Naive B cell (primary cell): Measurements from ENCODE around the gene AKNA. TPM values are rescaled to one million over a fixed set of nuclear protein-coding genes. Genes with fewer than 3 reads are reported as not detected.

Experiments used
- ATAC-seq, 2 donors: fragments of 150-1000 bp; cut with Tn5 transposase; 2 replicates each; pipeline ENCODE4 v1.10.0; 2021; ENCODE audit warnings: low read depth in 2 of 2, mild to moderate bottlenecking in 2 of 2, moderate library complexity in 2 of 2
- DNase-seq: peaks from one replicate; pipeline ENCODE4 v3.0.0; 2022
- H3K27ac Mint-ChIP-seq, 6 donors: one replicate each; pipeline ENCODE4 v1.8.0; 2020 to 2022; ENCODE audit warnings: mild to moderate bottlenecking in 6 of 6, mixed read lengths in 6 of 6, moderate library complexity in 5 of 6, inconsistent platforms in 2 of 6
- H3K27me3 Mint-ChIP-seq, 3 donors: one replicate each; pipeline ENCODE4 v1.8.0; 2021 to 2022; ENCODE audit warnings: mixed read lengths in 3 of 3, mild to moderate bottlenecking in 1 of 3
- H3K36me3 Mint-ChIP-seq, 2 donors: one replicate each; pipeline ENCODE4 v1.8.0; 2020 to 2022; ENCODE audit warnings: mixed read lengths in 2 of 2, inconsistent platforms in 1 of 2, mild to moderate bottlenecking in 1 of 2
- H3K4me1 Mint-ChIP-seq, 3 donors: one replicate each; pipeline ENCODE4 v1.8.0; 2020 to 2022; ENCODE audit warnings: mixed read lengths in 3 of 3, inconsistent platforms in 1 of 3, mild to moderate bottlenecking in 1 of 3, moderate library complexity in 1 of 3
- H3K4me3 Mint-ChIP-seq, 8 donors: one replicate each; pipeline ENCODE4 v1.8.0; 2020 to 2022; ENCODE audit warnings: mild to moderate bottlenecking in 8 of 8, mixed read lengths in 8 of 8, moderate library complexity in 8 of 8, inconsistent platforms in 2 of 8
- H3K9me3 Mint-ChIP-seq, 7 donors: one replicate each; pipeline ENCODE4 v1.8.0; 2020 to 2022; ENCODE audit warnings: mixed read lengths in 7 of 7, mild to moderate bottlenecking in 5 of 7, inconsistent platforms in 2 of 7, moderate library complexity in 1 of 7
- polyA plus RNA-seq, 6 donors: library from polyadenylated mRNA; unstranded; fragments of 300-500 nt; fragmentation: Illumina TruSeq; gene quantifications; one replicate each; pipeline ENCODE4 v1.2.3, GENCODE V29; 2021; ENCODE audit warnings: low read depth in 6 of 6

Gene AKNA
- polyA plus RNA-seq, 6 donors from 2014 or later = 0.78 to 34.1 (median 13.7) TPM

- no peak overlapping the region for H3K27ac Mint-ChIP-seq
- peaks cover 0 to 6% of the 10 kb centered on the region in 2 donors for H3K36me3 Mint-ChIP-seq
- no peak overlapping the region for H3K4me3 Mint-ChIP-seq
- H3K9me3 Mint-ChIP-seq = peaks cover 0 to 6% (median 4%) of the 10 kb centered on the region in 7 donors
- DNase-seq = no peak
- no peak for ATAC-seq
- no peaks in the 10 kb centered on the region for H3K4me1 Mint-ChIP-seq
- peaks cover 0 to 14% (median 12%) of the 10 kb centered on the region in 3 donors for H3K27me3 Mint-ChIP-seq
These were observed 69.4 kb downstream of the AKNA start for GRCh38 chr9:114318416-114318815.

DNA sequence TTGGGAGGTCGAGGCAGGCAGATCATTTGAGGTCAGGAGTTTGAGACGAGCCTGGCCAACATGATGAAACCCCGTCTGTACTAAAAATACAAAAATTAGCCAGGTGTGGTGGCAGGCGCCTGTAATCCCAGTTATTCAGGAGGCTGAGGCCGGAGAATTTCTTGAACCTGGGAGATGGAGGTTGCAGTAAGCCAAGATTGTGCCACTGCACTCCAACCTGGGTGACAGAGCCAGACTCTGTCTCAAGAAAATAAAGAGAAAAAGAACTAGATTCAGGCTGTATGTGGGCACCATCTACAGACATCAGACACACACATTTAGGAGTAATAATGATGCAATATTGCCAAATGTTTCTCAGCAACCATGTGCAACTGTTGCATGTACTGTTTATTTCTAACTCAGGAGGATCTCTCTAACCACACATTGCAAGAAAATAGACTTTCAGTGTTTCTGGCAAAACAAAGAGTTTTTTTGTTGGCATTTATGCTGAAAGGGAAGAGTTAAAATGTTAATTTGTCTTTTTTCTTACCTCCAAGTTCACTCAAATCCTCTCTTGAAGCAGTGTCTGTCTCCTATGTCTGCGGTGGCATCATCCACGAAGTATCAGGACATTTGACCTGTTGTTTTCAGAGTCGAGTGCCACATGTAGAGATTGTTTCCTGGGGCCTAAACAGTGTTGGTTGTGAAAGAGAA lies 70.0 kb downstream of the AKNA start:
- ATAC-seq = no peak
- Mint-ChIP-seq H3K27ac (no peak overlapping the region), H3K36me3 (peaks cover 0 to 6% of the 10 kb centered on the region in 2 donors), H3K9me3 (peaks cover 0 to 6% (median 4%) of the 10 kb centered on the region in 7 donors), H3K4me3 (no peak overlapping the region), H3K4me1 (no peaks in the 10 kb centered on the region), H3K27me3 (peaks cover 0 to 14% (median 12%) of the 10 kb centered on the region in 3 donors)
- DNase-seq = no peak

DNA sequence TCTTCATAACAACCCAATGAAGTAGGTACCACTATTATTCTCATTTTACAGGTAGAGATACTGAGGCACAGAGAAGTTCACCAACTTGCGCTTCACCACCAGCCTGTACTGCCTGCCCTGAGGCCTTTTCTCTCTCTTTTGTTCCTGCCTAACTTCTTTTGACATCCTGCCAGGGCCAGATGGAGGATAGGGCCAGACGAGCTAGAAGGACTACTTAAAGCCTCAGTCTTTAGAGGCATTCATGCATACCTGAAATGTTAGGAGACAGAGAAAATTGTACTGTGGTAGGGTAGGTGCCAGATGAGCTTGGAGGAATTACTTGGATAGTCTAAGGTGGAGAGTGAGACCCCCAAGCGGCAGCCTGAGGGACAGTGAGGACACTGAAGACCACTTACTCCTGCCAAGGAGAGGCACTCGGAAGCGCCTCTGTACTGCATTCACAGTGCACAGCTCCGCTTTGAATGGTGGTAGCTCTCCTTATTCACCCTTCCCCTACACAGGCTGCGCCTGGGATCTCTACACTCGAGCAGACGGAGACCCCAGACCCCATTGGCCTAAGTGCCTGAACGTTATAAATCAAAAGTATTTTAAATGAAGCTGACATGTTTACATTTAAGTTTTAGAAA lies 71.1 kb downstream of the AKNA start:
- H3K4me3 Mint-ChIP-seq = no peak overlapping the region
- no peak for ATAC-seq
- peaks cover 0 to 14% (median 12%) of the 10 kb centered on the region in 3 donors for H3K27me3 Mint-ChIP-seq

GRCh38 chr9:114315723-114316363 lies 71.9 kb downstream of the AKNA start:
- ATAC-seq (no peak), DNase-seq (no peak)
- H3K27ac Mint-ChIP-seq = no peak overlapping the region
- peaks cover 0 to 6% (median 4%) of the 10 kb centered on the region in 7 donors for H3K9me3 Mint-ChIP-seq
- H3K27me3 Mint-ChIP-seq = peaks cover 0 to 14% (median 12%) of the 10 kb centered on the region in 3 donors
- no peak overlapping the region for H3K4me3 Mint-ChIP-seq
- H3K36me3 Mint-ChIP-seq = peaks cover 0 to 6% of the 10 kb centered on the region in 2 donors
- H3K4me1 Mint-ChIP-seq = no peaks in the 10 kb centered on the region

More for the DNA sequence above, 71.1 kb downstream of the AKNA start:
- no peak overlapping the region for H3K27ac Mint-ChIP-seq
- H3K36me3 Mint-ChIP-seq = peaks cover 0 to 6% of the 10 kb centered on the region in 2 donors
- DNase-seq = no peak
- no peaks in the 10 kb centered on the region for H3K4me1 Mint-ChIP-seq
- peaks cover 0 to 6% (median 4%) of the 10 kb centered on the region in 7 donors for H3K9me3 Mint-ChIP-seq

DNA sequence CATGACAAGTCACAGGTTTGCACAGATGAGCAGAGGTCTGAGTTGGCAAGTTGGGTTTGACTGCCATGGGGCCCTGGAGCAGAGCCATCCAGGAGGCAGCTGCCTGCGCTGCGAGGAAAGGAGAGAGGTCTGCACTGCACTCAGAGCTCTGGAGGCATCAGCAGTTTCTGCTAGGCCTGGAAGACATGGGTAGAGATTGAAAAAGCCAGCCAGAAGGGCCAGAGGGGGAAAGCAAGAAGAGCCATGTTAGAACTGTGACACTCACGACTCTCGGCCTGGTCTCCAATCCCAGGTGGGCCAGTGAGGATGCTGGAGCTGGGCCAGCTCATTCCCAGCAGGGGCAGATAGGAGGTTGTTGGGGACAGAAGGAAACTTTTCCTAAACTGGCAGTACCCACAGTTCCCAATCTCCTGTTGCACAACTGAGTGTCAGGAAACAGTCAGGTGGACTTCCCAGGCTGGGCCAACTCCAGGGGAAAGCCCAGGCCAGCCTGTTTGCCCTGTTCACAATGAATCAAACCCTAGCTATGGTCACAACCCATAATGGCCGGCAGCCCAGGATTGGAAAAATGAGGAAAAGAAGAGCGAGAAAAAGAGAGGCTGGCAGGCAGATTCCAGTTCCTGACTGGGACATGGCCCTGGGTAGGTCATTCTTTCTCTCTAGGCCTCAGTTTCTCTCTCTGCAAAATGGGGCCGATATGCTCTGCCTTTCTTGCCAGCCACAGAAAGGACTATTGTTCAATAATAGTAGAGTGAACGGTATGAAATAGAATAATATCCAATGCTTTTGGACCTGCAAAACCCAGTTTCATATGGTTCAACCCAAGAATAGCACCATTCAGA lies 72.7 kb downstream of the AKNA start:
- H3K27me3 Mint-ChIP-seq = peaks cover 0 to 14% (median 12%) of the 10 kb centered on the region in 3 donors
- H3K27ac Mint-ChIP-seq = peak overlapping the region in 2 of 6 donors; percentile 25 to 52
- peaks cover 0 to 6% of the 10 kb centered on the region in 2 donors for H3K36me3 Mint-ChIP-seq
- H3K9me3 Mint-ChIP-seq = peaks cover 0 to 6% (median 4%) of the 10 kb centered on the region in 7 donors
- no peak for DNase-seq
- no peaks in the 10 kb centered on the region for H3K4me1 Mint-ChIP-seq
- no peak for ATAC-seq
- no peak overlapping the region for H3K4me3 Mint-ChIP-seq

- Mint-ChIP-seq H3K4me3 (no peak overlapping the region), H3K27ac (peak overlapping the region in 1 of 6 donors; percentile 15), H3K9me3 (peaks cover 0 to 6% (median 4%) of the 10 kb centered on the region in 7 donors), H3K36me3 (peaks cover 0 to 6% of the 10 kb centered on the region in 2 donors), H3K27me3 (peaks cover 0 to 11% (median 10%) of the 10 kb centered on the region in 3 donors), H3K4me1 (no peaks in the 10 kb centered on the region)
- ATAC-seq = no peak
- DNase-seq = no peak
These were observed 73.4 kb downstream of the AKNA start for GRCh38 chr9:114314256-114314867.

DNA sequence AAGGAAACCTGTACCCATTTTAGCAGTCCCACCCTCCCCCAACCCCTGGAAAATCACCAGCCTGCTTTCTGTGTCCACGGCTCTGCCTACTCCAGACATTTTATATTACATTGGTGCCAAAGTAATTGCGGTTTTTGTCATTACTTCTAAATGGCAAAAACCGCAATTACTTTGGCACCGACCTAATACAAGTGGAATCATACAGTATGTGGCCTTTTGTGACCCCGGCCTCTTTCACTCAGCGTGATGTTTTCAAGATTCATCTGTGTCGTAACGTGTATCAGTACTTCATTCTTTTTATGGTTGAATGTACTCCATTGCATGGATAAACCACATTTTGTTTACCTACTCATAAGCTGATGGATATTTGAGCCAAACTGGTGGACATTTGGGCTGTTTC lies 74.6 kb downstream of the AKNA start:
- DNase-seq = no peak
- H3K27me3 Mint-ChIP-seq = peaks cover 0 to 4% (median 0%) of the 10 kb centered on the region in 3 donors
- no peak for ATAC-seq
- H3K9me3 Mint-ChIP-seq = peaks cover 0 to 6% (median 4%) of the 10 kb centered on the region in 7 donors
- no peak overlapping the region for H3K4me3 Mint-ChIP-seq
- peaks cover 0 to 6% of the 10 kb centered on the region in 2 donors for H3K36me3 Mint-ChIP-seq
- H3K4me1 Mint-ChIP-seq = no peaks in the 10 kb centered on the region
- H3K27ac Mint-ChIP-seq = no peak overlapping the region

- Mint-ChIP-seq H3K27me3 (peaks cover 0 to 4% (median 0%) of the 10 kb centered on the region in 3 donors), H3K36me3 (peaks cover 0 to 6% of the 10 kb centered on the region in 2 donors), H3K27ac (no peak overlapping the region), H3K4me1 (no peaks in the 10 kb centered on the region), H3K4me3 (no peak overlapping the region), H3K9me3 (peaks cover 0 to 6% (median 4%) of the 10 kb centered on the region in 7 donors)
- ATAC-seq (no peak), DNase-seq (no peak)
These were observed 75.3 kb downstream of the AKNA start for GRCh38 chr9:114312513-114312875.

GRCh38 chr9:114311571-114312512 lies 75.9 kb downstream of the AKNA start:
- Mint-ChIP-seq H3K36me3 (peaks cover 0 to 6% of the 10 kb centered on the region in 2 donors), H3K27me3 (peaks cover 0 to 5% (median 0%) of the 10 kb centered on the region in 3 donors), H3K4me3 (no peak overlapping the region), H3K9me3 (peaks cover 0 to 6% (median 4%) of the 10 kb centered on the region in 7 donors), H3K4me1 (no peaks in the 10 kb centered on the region), H3K27ac (no peak overlapping the region)
- no peak for ATAC-seq
- DNase-seq = no peak

GRCh38 chr9:114310471-114311450 lies 77.0 kb downstream of the AKNA start:
- H3K4me1 Mint-ChIP-seq = peaks cover under 1 to 6% (median 6%) of the 10 kb centered on the region in 3 donors
- H3K4me3 Mint-ChIP-seq = no peak overlapping the region
- H3K27me3 Mint-ChIP-seq = peaks cover 0 to 9% (median 5%) of the 10 kb centered on the region in 3 donors
- peaks cover 0 to 6% (median 4%) of the 10 kb centered on the region in 7 donors for H3K9me3 Mint-ChIP-seq
- H3K36me3 Mint-ChIP-seq = peaks cover 0 to 6% of the 10 kb centered on the region in 2 donors
- no peak for ATAC-seq
- no peak for DNase-seq
- peak overlapping the region in 1 of 6 donors; percentile 66 for H3K27ac Mint-ChIP-seq

DNA sequence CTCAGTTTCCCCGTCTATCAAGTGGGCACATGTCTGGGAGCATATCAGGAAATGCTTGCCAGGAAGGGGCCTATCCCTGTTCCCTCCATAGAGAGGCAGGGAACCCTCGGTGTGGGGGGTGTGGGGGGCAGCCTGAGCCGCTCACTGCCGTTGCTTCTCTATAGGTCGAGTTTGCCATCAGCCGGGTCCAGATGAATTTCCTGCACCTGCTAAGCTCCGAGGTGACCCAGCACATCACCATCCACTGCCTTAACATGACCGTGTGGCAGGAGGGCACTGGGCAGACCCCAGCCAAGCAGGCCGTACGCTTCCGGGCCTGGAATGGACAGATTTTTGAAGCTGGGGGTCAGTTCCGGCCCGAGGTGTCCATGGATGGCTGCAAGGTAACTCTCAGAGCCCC lies 78.7 kb downstream of the AKNA start:
- H3K9me3 Mint-ChIP-seq = no peaks in the 10 kb centered on the region
- ATAC-seq (no peak), DNase-seq (no peak)
- H3K36me3 Mint-ChIP-seq = no peaks in the 10 kb centered on the region
- H3K27me3 Mint-ChIP-seq = peaks cover 3 to 14% (median 13%) of the 10 kb centered on the region in 3 donors
- H3K27ac Mint-ChIP-seq = no peak overlapping the region
- peak overlapping the region in 1 of 8 donors; percentile 42 for H3K4me3 Mint-ChIP-seq
- H3K4me1 Mint-ChIP-seq = peaks cover 3 to 9% (median 7%) of the 10 kb centered on the region in 3 donors
